Keratinocyte (primary cell): Measurements from ENCODE around the gene HK1.

Source experiments
- CTCF ChIP-seq, 3 experiments: IDR thresholded peaks in 1 of 3; conservative IDR thresholded peaks in 1 of 3; optimal IDR thresholded peaks in 1 of 3; 2 replicates in 2 of 3; 3 replicates in 1 of 3; pipeline versions ENCODE3 to v1.5.1; 2011; ENCODE audit warnings: low read length in 3 of 3, mild to moderate bottlenecking in 3 of 3, moderate library complexity in 2 of 3, control low read depth in 1 of 3, inconsistent platforms in 1 of 3; ENCODE audit not compliant: insufficient read depth in 2 of 3; ENCODE audit errors: extremely low read depth in 1 of 3
- EZH2 ChIP-seq: IDR thresholded peaks from one replicate; pipeline ENCODE4 v1.6.1; 2012; ENCODE audit warnings: inconsistent platforms, mild to moderate bottlenecking, low read length, moderate library complexity

GRCh38 chr10:69389827-69390490, 111.7 kb downstream of the HK1 start:
- no peak for TF ChIP-seq EZH2
- no peak for TF ChIP-seq CTCF (optimal IDR thresholded peaks at IDR 0.05 in 1 of 3, IDR thresholded peaks at IDR 0.05 in 1 of 3, conservative IDR thresholded peaks at IDR 0.05 in 1 of 3; ENCODE audit: extremely low read depth in 1 of 3, insufficient read depth in 2 of 3, low read length in 3 of 3)
